ENCODE results near the gene CBLIF. TPM values are rescaled to one million over a fixed set of nuclear protein-coding genes. Genes with fewer than 3 reads are reported as not detected.
A peak's percentile ranks its signal among the peaks of the same experiment; 100 is the strongest.

Gene CBLIF
- total and polyA plus RNA-seq, 2 experiments from 2014 or later, result 0.69 TPM; not detected in 1

DNA sequence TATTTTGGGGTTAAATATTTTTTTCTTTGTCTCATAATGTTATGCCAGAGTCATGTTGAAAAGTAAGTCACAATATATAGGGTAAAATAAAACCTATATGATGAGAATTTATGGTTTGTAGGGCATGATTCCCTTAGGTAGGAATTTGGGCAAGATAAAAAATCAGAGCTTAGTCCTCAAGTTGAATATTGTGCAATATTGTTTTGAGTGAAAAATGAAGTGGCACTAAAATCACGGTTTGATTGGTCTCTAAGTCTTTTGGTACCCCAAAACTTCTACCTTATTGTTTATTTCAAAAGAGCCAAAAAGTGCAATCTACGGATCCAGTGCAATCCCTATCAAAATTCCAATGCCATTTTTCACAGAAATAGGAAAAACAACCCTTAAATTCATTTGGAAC is 33.1 kb downstream of the CBLIF start:
- no peak overlapping the region for H3K27ac ChIP-seq
- no peaks in the 10 kb centered on the region for H3K27me3 ChIP-seq
- no peak overlapping the region for H3K4me3 ChIP-seq
- peaks cover 7% of the 10 kb centered on the region for H3K4me1 ChIP-seq (ENCODE audit: low read depth)
- peaks cover 14% of the 10 kb centered on the region for H3K36me3 ChIP-seq
- TF ChIP-seq, protein P1, sequence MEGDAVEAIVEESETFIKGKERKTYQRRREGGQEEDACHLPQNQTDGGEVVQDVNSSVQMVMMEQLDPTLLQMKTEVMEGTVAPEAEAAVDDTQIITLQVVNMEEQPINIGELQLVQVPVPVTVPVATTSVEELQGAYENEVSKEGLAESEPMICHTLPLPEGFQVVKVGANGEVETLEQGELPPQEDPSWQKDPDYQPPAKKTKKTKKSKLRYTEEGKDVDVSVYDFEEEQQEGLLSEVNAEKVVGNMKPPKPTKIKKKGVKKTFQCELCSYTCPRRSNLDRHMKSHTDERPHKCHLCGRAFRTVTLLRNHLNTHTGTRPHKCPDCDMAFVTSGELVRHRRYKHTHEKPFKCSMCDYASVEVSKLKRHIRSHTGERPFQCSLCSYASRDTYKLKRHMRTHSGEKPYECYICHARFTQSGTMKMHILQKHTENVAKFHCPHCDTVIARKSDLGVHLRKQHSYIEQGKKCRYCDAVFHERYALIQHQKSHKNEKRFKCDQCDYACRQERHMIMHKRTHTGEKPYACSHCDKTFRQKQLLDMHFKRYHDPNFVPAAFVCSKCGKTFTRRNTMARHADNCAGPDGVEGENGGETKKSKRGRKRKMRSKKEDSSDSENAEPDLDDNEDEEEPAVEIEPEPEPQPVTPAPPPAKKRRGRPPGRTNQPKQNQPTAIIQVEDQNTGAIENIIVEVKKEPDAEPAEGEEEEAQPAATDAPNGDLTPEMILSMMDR (IDR thresholded peaks at IDR 0.05; ENCODE audit: low read depth, low read length), result no peak
- no peak for DNase-seq (ENCODE audit: low read depth in 1 of 2, low spot score in 1 of 2)
- H3K9me3 ChIP-seq (ENCODE audit: low read depth), result no peaks in the 10 kb centered on the region

DNA sequence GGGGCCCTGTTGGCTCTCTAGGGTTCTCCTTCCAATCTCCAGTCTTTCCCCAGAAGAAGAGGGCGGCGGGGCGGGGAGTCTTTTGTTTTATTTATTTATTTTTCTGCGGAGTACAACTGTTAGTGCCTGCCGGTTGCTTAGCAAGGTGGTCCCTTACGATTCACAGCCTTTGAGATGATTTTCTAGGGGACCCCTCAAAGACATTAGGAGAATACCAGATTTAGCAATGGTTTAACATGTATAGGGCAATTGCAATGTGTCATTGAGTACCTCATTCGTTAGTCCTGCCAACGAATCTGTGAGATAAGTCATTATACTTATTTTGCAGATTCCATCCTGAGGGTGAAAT is 34.4 kb downstream of the CBLIF start:
- peaks cover 23% of the 10 kb centered on the region for H3K36me3 ChIP-seq
- no peaks in the 10 kb centered on the region for H3K9me3 ChIP-seq (ENCODE audit: low read depth)
- peak overlapping the region; percentile 64 for H3K4me3 ChIP-seq
- TF ChIP-seq, protein P1 (IDR thresholded peaks at IDR 0.05; ENCODE audit: low read depth, low read length), result no peak
- H3K27me3 ChIP-seq, result no peaks in the 10 kb centered on the region
- peak overlapping the region; percentile 77 for H3K27ac ChIP-seq
- DNase-seq (ENCODE audit: low read depth in 1 of 2, low spot score in 1 of 2), result no peak
- peaks cover 7% of the 10 kb centered on the region for H3K4me1 ChIP-seq (ENCODE audit: low read depth)

GRCh38 chr11:59810189-59810910 is 34.9 kb downstream of the CBLIF start, which contains the start of gene MRPL16:
Gene MRPL16, minus strand, starts transcription at chr11:59810778. Its CDS starts 120 bp downstream, at chr11:59810658.
- TF ChIP-seq, protein P1 (IDR thresholded peaks at IDR 0.05; ENCODE audit: low read depth, low read length), result no peak
- peak; percentile 93 to 94 for DNase-seq (ENCODE audit: low read depth in 1 of 2, low spot score in 1 of 2)
- Histone ChIP-seq H3K27ac (peak within 1 kb of the TSS; percentile 77), H3K36me3 (peaks cover 28% of the 10 kb centered on the region), H3K27me3 (no peaks in the 10 kb centered on the region), H3K9me3 (ENCODE audit: low read depth) (no peaks in the 10 kb centered on the region), H3K4me1 (ENCODE audit: low read depth) (peaks cover 7% of the 10 kb centered on the region), H3K4me3 (peak within 1 kb of the TSS; percentile 64)

DNA sequence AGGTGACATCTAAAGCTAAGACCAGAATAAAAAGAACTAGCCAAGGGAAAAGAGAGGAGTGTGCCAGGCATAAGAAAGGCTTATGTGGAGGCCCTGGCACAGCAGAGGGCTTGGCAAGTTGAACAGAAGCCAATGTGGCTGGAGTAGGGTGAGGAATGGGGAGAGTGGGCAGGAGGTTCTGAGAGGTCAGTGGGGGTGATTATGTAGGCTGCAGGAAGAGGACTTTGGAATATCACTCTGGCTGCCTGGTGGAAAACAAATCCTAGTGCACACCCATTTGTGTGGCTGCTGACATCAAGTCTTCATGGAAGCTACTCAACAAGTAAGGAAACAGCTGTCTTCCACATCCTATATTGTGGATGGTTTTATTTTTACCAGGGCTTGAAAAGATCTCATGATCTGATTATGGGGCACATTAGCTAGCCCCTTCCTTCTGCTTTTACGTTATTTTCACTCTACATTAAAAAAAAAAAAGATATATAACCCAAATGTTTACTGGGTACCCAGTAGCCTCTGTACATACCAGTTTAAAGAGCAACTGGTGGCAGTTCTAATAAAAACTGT is 38.2 kb downstream of the CBLIF start:
- no peak for DNase-seq (ENCODE audit: low read depth in 1 of 2, low spot score in 1 of 2)
- TF ChIP-seq, protein P1 (IDR thresholded peaks at IDR 0.05; ENCODE audit: low read depth, low read length), result no peak
- no peaks in the 10 kb centered on the region for H3K9me3 ChIP-seq (ENCODE audit: low read depth)
- H3K36me3 ChIP-seq, result peaks cover 31% of the 10 kb centered on the region
- H3K27me3 ChIP-seq, result no peaks in the 10 kb centered on the region
- no peak overlapping the region for H3K27ac ChIP-seq
- H3K4me3 ChIP-seq, result no peak overlapping the region
- H3K4me1 ChIP-seq (ENCODE audit: low read depth), result peaks cover 7% of the 10 kb centered on the region

DNA sequence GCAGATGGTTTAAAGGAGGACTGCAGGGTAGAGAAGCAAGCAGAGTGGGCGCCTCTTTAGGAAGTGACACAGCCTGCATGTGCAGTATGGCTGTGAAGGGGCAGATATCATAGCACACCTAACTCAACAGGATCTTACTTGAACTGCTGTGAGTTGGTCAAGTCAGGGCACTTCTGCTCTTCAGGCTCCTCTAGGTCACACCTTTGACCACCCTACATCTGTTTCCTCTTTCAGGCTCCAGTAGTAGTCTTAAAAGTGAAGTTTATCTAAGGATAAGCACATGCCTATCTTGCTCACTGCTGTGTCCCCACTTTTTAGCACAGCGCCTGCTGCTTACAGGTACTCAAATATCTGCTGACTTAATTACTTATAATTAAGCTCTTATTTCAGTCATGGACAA is 41.2 kb downstream of the CBLIF start:
- Histone ChIP-seq H3K36me3 (peaks cover 38% of the 10 kb centered on the region), H3K4me3 (no peak overlapping the region), H3K27me3 (no peaks in the 10 kb centered on the region), H3K4me1 (ENCODE audit: low read depth) (no peaks in the 10 kb centered on the region), H3K9me3 (ENCODE audit: low read depth) (no peaks in the 10 kb centered on the region), H3K27ac (peak overlapping the region; percentile 58)
- no peak for DNase-seq (ENCODE audit: low read depth in 1 of 2, low spot score in 1 of 2)
- TF ChIP-seq, protein P1 (IDR thresholded peaks at IDR 0.05; ENCODE audit: low read depth, low read length), result no peak
